GM23248 (cell line): ENCODE data around the gene BCO2. TPM values are rescaled to one million over a fixed set of nuclear protein-coding genes. Genes with fewer than 3 reads are reported as not detected.
A peak's percentile ranks its signal among the peaks of the same experiment; 100 is the strongest.

Experiments used
- DNase-seq: peaks from one replicate; pipeline ENCODE4 v3.0.0-alpha.2; 2015
- H2AFZ ChIP-seq: fragments of 200-600 bp; sonication (generic); 2 replicates; pipeline ENCODE4 v1.6.1; 2016; ENCODE audit warnings: antibody characterized with exemption
- H3F3A ChIP-seq: fragments of 200-600 bp; sonication (generic); 2 replicates; pipeline ENCODE4 v1.6.1; 2016; ENCODE audit warnings: mild to moderate bottlenecking, antibody characterized with exemption, mixed run types; ENCODE audit not compliant: insufficient read depth
- H3K27ac ChIP-seq: fragments of 200-600 bp; sonication (generic); 2 replicates; pipeline ENCODE4 v1.5.1; 2016; ENCODE audit warnings: mild to moderate bottlenecking
- H3K27me3 ChIP-seq: fragments of 200-600 bp; sonication (generic); replicated peaks from 2 replicates; pipeline ENCODE4 v1.6.1; 2016; ENCODE audit warnings: mild to moderate bottlenecking; ENCODE audit not compliant: insufficient read depth
- H3K36me3 ChIP-seq: fragments of 200-600 bp; sonication (generic); 2 replicates; pipeline ENCODE4 v1.6.1; 2016; ENCODE audit warnings: low read depth, mild to moderate bottlenecking
- H3K4me1 ChIP-seq: fragments of 200-600 bp; sonication (generic); 2 replicates; pipeline ENCODE4 v1.6.1; 2016; ENCODE audit warnings: mild to moderate bottlenecking; ENCODE audit not compliant: insufficient read depth
- H3K4me2 ChIP-seq: fragments of 200-600 bp; sonication (generic); one replicate; pipeline ENCODE4 v1.6.1; 2016; ENCODE audit warnings: mild to moderate bottlenecking; ENCODE audit not compliant: unreplicated experiment
- H3K4me3 ChIP-seq: fragments of 200-600 bp; sonication (generic); 2 replicates; pipeline ENCODE4 v1.5.1; 2016; ENCODE audit warnings: mild to moderate bottlenecking
- H3K79me2 ChIP-seq: fragments of 200-600 bp; sonication (generic); 2 replicates; pipeline ENCODE4 v1.6.1; 2016; ENCODE audit warnings: mild to moderate bottlenecking; ENCODE audit not compliant: insufficient read depth
- H3K9ac ChIP-seq: fragments of 200-600 bp; sonication (generic); 2 replicates; pipeline ENCODE4 v1.6.1; 2016; ENCODE audit warnings: mild to moderate bottlenecking
- H3K9me2 ChIP-seq: fragments of 200-600 bp; sonication (generic); 2 replicates; pipeline ENCODE4 v1.6.1; 2016; ENCODE audit warnings: mixed run types, mild to moderate bottlenecking, moderate library complexity; ENCODE audit not compliant: insufficient read depth
- H3K9me3 ChIP-seq: fragments of 200-600 bp; sonication (generic); one replicate; pipeline ENCODE4 v1.6.1; 2017; ENCODE audit warnings: low read depth
- H4K20me1 ChIP-seq: fragments of 200-600 bp; sonication (generic); 2 replicates; pipeline ENCODE4 v1.6.0; 2016; ENCODE audit not compliant: insufficient read depth
- EZH2 ChIP-seq: fragments of 200-600 bp; sonication (generic); IDR thresholded peaks from 2 replicates; pipeline ENCODE4 v1.6.1; 2018; ENCODE audit warnings: antibody characterized with exemption, mild to moderate bottlenecking; ENCODE audit not compliant: insufficient read depth, poor library complexity, severe bottlenecking
- EZH2phosphoT487 ChIP-seq: fragments of 200-600 bp; sonication (generic); IDR thresholded peaks from 2 replicates; pipeline ENCODE4 v1.6.1; 2018; ENCODE audit warnings: antibody characterized with exemption, moderate library complexity, mild to moderate bottlenecking, low read depth; ENCODE audit not compliant: insufficient read depth
- WGBS, 2 experiments: methylation state at CpG; one replicate each; pipeline ENCODE4 v1.1.6; 2015 to 2017; ENCODE audit warnings: low lambda C conversion rate in 2 of 2, low coverage in 1 of 2; ENCODE audit errors: missing lambda C conversion rate in 2 of 2; 5-methylcytosine and 5-hydroxymethylcytosine counted together
- in situ Hi-C: fragments of 300-500 bp; cut with MboI; formaldehyde crosslinking; loops from 2 replicates; pipeline ENCODE4 v1.15.0; 2020
- polyA plus RNA-seq: library from polyadenylated mRNA; unstranded; fragments of >200 nt; fragmentation: Nextera tagmentation; extraction: Ambion mirVana; gene quantifications from 2 replicates; pipeline ENCODE4 v1.2.1, GENCODE V29; 2016
- total RNA-seq: library from RNA; depleted of rRNA; stranded (reverse); fragments of >200 nt; shearing (Covaris generic); gene quantifications from 2 replicates; pipeline ENCODE4 v1.2.3, GENCODE V29; 2014

Gene BCO2
- total and polyA plus RNA-seq, 2 experiments from 2014 or later, result 0.83 TPM; not detected in 1

DNA sequence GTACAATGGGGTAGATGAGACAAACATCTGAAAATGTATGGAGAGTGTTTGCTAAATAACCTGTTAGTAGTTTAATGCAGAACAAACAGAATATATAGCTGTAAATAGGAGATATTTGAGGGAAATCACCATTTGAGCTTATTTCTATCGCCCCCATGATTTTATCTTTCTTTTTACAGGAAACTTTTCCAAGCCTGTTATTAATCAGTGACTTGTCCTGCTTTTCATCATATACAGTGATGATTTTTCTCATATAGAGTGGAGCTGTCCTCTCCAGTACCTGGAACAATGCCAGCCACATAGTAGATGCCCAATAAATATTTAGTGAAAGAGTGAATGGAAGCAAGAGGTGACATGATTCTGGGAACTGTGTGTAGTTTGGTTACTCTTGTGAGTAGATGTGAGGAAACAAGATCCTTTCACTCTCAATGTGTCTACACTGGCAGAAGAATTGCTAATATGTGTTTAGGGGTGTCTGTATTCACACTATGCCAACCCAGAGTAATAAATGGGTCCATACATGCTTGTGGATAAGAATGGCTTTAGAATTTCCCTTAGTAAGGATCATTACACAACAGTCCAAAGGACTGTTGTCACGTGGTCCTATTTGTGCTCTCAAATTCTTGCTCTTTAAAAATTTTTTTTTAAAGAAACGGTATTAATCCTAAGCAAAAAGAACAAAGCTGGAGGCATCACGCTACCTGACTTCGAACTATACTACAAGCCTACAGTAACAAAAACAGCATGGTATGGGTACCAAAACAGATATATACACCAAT lies 48.6 kb downstream of the BCO2 start:
- 69 to 72% methylated on average over 5 of the region's 5 CpGs for WGBS, 2 experiments
- no peak for TF ChIP-seq EZH2phosphoT487
- no peak for TF ChIP-seq EZH2

DNA sequence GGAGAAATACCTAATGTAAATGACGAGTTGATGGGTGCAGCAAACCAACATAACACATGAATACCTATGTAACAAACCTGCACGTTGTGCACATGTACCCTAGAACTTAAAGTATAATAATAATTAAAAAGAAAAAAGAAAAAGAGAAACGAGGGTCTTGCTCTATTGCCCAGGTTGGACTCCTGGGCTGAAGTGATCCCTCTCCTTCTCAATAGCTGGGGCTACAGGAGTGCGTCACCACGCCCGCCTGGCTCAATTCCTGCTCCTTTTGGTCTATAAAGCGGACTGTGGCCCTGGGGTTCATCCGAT lies 50.4 kb downstream of the BCO2 start:
- Histone ChIP-seq H2AFZ (peak overlapping the region; percentile 94), H3K79me2 (peaks cover 34% of the 10 kb centered on the region), H3F3A (peaks cover 24% of the 10 kb centered on the region), H3K4me3 (peak overlapping the region; percentile 83), H3K4me2 (peak overlapping the region; percentile 88), H3K27me3 (no peaks in the 10 kb centered on the region), H3K9me2 (no peaks in the 10 kb centered on the region), H3K27ac (peak overlapping the region; percentile 98), H3K4me1 (peaks cover 32% of the 10 kb centered on the region), H4K20me1 (no peaks in the 10 kb centered on the region), H3K9ac (peak overlapping the region; percentile 93), H3K36me3 (peaks cover 5% of the 10 kb centered on the region; the same call in 1 of the 2 replicates), H3K9me3 (no peaks in the 10 kb centered on the region)
- peak; percentile 89 for DNase-seq
- 4 to 6% methylated on average over 6 to 8 of the region's 8 CpGs for WGBS, 2 experiments
- no peak for TF ChIP-seq EZH2
- no peak for TF ChIP-seq EZH2phosphoT487
- in situ Hi-C loops, result no loop called here

More for the DNA sequence above, 48.6 kb downstream of the BCO2 start:
- H3F3A ChIP-seq, result peaks cover 14% of the 10 kb centered on the region
- no peaks in the 10 kb centered on the region for H3K27me3 ChIP-seq
- no peak overlapping the region for H3K27ac ChIP-seq
- no peak for DNase-seq
- peaks cover 27% of the 10 kb centered on the region for H3K79me2 ChIP-seq
- no peak overlapping the region for H3K4me2 ChIP-seq
- H3K9ac ChIP-seq, result no peak overlapping the region
- H3K36me3 ChIP-seq, result peaks cover 1% of the 10 kb centered on the region; the same call in 1 of the 2 replicates
- in situ Hi-C loops, result no loop called here
- H3K4me1 ChIP-seq, result peaks cover 17% of the 10 kb centered on the region
- H2AFZ ChIP-seq, result no peak overlapping the region
- no peak overlapping the region for H3K4me3 ChIP-seq
- no peaks in the 10 kb centered on the region for H3K9me3 ChIP-seq
- H4K20me1 ChIP-seq, result no peaks in the 10 kb centered on the region
- no peaks in the 10 kb centered on the region for H3K9me2 ChIP-seq

DNA sequence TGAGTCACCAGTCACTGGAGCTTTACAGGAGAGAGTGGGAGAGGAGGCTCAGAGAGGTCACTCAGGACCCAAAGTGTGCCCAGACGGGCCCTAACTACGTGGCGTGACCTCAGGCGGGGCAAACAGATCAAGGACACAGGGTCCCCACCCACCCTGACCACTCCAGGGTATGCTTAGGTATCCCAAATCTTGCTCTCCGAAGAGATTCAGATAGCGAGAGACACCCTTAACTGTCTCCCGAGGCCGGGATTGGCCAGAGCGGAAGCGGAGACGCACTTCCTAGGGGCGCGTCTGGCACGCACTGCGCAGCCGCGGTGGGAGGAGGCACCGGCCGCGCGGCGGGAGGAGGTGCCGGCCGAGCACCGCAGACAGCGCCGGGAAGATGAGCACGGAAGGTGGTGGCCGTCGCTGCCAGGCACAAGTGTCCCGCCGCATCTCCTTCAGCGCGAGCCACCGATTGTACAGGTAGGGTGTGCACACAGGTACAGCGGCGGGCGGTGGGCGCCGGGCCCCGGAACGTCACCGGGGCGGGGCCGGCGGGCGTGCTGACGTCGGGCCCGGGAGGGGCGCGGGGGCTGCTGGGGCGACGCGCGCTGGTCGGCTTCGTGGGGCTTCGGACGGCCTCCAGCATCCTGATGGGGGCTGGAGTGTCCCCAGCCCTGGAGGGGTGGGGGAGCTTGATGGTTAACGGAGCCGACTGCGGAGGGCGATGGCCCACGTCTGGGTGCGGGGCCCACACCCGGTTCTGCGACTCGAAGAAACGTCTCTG lies 50.9 kb downstream of the BCO2 start, which contains the start of gene PTS:
PTS (plus strand) TSS at position 367 of the 769 bp plus-strand sequence; CDS start at position 383, 16 bp downstream.
- H3K27ac ChIP-seq, result peak within 1 kb of the TSS; percentile 98
- peaks cover 8% of the 10 kb centered on the region; the same call in 1 of the 2 replicates for H3K36me3 ChIP-seq
- H3K9ac ChIP-seq, result peak within 1 kb of the TSS; percentile 93
- peaks cover 39% of the 10 kb centered on the region for H3K79me2 ChIP-seq
- H3K4me2 ChIP-seq, result peak within 1 kb of the TSS; percentile 88
- no peaks in the 10 kb centered on the region for H3K9me2 ChIP-seq
- H4K20me1 ChIP-seq, result no peaks in the 10 kb centered on the region
- H3K27me3 ChIP-seq, result no peaks in the 10 kb centered on the region
- TF ChIP-seq EZH2 (no peak), EZH2phosphoT487 (no peak)
- peaks cover 32% of the 10 kb centered on the region for H3K4me1 ChIP-seq
- peak within 1 kb of the TSS; percentile 94 for H2AFZ ChIP-seq
- peak within 1 kb of the TSS; percentile 83 for H3K4me3 ChIP-seq
- 0 to 1% methylated on average over 50 to 63 of the region's 70 CpGs for WGBS, 2 experiments
- DNase-seq, result peak; percentile 97
- no peaks in the 10 kb centered on the region for H3K9me3 ChIP-seq
- peaks cover 24% of the 10 kb centered on the region for H3F3A ChIP-seq
- in situ Hi-C loops, result no loop called here

DNA sequence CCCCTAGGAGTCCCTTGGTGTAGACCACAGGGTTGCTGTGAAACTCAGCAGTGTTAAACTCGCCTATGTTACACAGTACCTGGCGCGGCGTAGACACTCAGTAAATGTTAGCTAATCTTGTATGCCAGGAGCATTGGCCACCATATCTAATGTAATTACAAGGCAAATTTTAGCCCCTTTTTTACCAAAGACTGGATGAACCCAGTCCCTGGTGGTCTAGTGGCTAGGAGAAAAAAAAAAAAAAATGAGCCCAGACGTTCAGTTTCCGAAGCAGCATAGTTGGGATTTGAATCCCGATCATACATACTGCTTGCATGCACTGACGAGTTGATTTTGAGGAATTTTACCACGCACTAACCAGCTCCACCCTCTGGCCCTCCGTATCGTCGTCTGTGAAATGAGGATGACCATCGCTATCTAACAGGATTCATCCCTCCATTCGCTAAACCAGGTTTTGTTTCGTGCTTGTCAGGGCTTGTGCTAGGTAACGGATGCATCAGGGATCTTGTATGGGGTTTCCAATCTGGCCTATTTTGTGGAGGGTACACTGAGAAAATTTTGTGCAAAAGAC lies 51.6 kb downstream of the BCO2 start:
- H3F3A ChIP-seq, result peaks cover 24% of the 10 kb centered on the region
- no peaks in the 10 kb centered on the region for H3K9me2 ChIP-seq
- in situ Hi-C loops, result no loop called here
- peak overlapping the region; percentile 83 for H3K4me3 ChIP-seq
- H3K9ac ChIP-seq, result peak overlapping the region; percentile 93
- peak overlapping the region; percentile 98 for H3K27ac ChIP-seq
- WGBS, 2 experiments, result 2% methylated on average over 16 of the region's 16 CpGs
- no peaks in the 10 kb centered on the region for H3K9me3 ChIP-seq
- TF ChIP-seq EZH2, result no peak
- TF ChIP-seq EZH2phosphoT487, result no peak
- H3K79me2 ChIP-seq, result peaks cover 45% of the 10 kb centered on the region
- peak; percentile 69 for DNase-seq
- H3K4me2 ChIP-seq, result peak overlapping the region; percentile 88
- H2AFZ ChIP-seq, result peak overlapping the region; percentile 94
- H3K4me1 ChIP-seq, result peaks cover 32% of the 10 kb centered on the region
- no peaks in the 10 kb centered on the region for H3K27me3 ChIP-seq
- H3K36me3 ChIP-seq, result peaks cover 8% of the 10 kb centered on the region; the same call in 1 of the 2 replicates
- no peaks in the 10 kb centered on the region for H4K20me1 ChIP-seq
